ENCODE data around the gene NFATC2.
A peak's percentile ranks its signal among the peaks of the same experiment; 100 is the strongest.

NFATC2 gene

GRCh38 chr20:51456511-51457509 is 85.7 kb downstream of the NFATC2 start (continued):
- TF ChIP-seq ZNF350 (tag by site-specific recombination; IDR thresholded peaks at IDR 0.05) = no peak
- TF ChIP-seq, protein P1, sequence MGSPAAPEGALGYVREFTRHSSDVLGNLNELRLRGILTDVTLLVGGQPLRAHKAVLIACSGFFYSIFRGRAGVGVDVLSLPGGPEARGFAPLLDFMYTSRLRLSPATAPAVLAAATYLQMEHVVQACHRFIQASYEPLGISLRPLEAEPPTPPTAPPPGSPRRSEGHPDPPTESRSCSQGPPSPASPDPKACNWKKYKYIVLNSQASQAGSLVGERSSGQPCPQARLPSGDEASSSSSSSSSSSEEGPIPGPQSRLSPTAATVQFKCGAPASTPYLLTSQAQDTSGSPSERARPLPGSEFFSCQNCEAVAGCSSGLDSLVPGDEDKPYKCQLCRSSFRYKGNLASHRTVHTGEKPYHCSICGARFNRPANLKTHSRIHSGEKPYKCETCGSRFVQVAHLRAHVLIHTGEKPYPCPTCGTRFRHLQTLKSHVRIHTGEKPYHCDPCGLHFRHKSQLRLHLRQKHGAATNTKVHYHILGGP (tag by site-specific recombination; IDR thresholded peaks at IDR 0.05) = no peak
- TF ChIP-seq KLF8 (tag by site-specific recombination; IDR thresholded peaks at IDR 0.05) = 0 out of 2 replicates have a peak, but pooled peaks have one; percentile 17
- TF ChIP-seq ZNF138 (tag by site-specific recombination; IDR thresholded peaks at IDR 0.05; ENCODE audit: borderline replicate concordance) = no peak
- no peak for TF ChIP-seq ZNF23 (tag by site-specific recombination; IDR thresholded peaks at IDR 0.05; ENCODE audit: borderline replicate concordance)
- no peak for TF ChIP-seq ELK4 (IDR thresholded peaks at IDR 0.05; ENCODE audit: borderline replicate concordance, low read depth, low read length)
- no peak for TF ChIP-seq HOXC10 (CRISPR knock-in tag; IDR thresholded peaks at IDR 0.05)
- TF ChIP-seq PATZ1 (tag by site-specific recombination; IDR thresholded peaks at IDR 0.05) = peak; percentile 92
- TF ChIP-seq OSR2 (tag by site-specific recombination; IDR thresholded peaks at IDR 0.05) = no peak
- TF ChIP-seq ZBTB10 (tag by site-specific recombination; IDR thresholded peaks at IDR 0.05) = peak; percentile 31; the same call in 1 of the 2 replicates
- TF ChIP-seq, protein P2, sequence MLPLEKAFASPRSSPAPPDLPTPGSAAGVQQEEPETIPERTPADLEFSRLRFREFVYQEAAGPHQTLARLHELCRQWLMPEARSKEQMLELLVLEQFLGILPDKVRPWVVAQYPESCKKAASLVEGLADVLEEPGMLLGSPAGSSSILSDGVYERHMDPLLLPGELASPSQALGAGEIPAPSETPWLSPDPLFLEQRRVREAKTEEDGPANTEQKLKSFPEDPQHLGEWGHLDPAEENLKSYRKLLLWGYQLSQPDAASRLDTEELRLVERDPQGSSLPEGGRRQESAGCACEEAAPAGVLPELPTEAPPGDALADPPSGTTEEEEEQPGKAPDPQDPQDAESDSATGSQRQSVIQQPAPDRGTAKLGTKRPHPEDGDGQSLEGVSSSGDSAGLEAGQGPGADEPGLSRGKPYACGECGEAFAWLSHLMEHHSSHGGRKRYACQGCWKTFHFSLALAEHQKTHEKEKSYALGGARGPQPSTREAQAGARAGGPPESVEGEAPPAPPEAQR (tag by site-specific recombination; IDR thresholded peaks at IDR 0.05) = no peak
- TF ChIP-seq ZNF221 (tag by site-specific recombination; IDR thresholded peaks at IDR 0.05; ENCODE audit: borderline replicate concordance) = no peak
- peak; percentile 85 for TF ChIP-seq ZIC2 (tag by site-specific recombination; IDR thresholded peaks at IDR 0.05)
- TF ChIP-seq ZNF549 (tag by site-specific recombination; IDR thresholded peaks at IDR 0.05) = no peak
- no peak for TF ChIP-seq ZNF658 (tag by site-specific recombination; IDR thresholded peaks at IDR 0.05)
- TF ChIP-seq ZNF626 (tag by site-specific recombination; IDR thresholded peaks at IDR 0.05) = no peak
- TF ChIP-seq, protein P3, sequence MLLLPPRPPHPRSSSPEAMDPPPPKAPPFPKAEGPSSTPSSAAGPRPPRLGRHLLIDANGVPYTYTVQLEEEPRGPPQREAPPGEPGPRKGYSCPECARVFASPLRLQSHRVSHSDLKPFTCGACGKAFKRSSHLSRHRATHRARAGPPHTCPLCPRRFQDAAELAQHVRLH (tag by site-specific recombination; IDR thresholded peaks at IDR 0.05) = no peak
- no peak for TF ChIP-seq ZNF654 (tag by site-specific recombination; IDR thresholded peaks at IDR 0.05; ENCODE audit: low read depth)
- no peak for TF ChIP-seq ZNF473 (tag by site-specific recombination; IDR thresholded peaks at IDR 0.05)
- no peak for TF ChIP-seq ZNF670 (tag by site-specific recombination; IDR thresholded peaks at IDR 0.05; ENCODE audit: low read depth)
- TF ChIP-seq ZNF274 (IDR thresholded peaks at IDR 0.05; ENCODE audit: low read length) = no peak
- no peak for TF ChIP-seq ZNF274 (tag by site-specific recombination; IDR thresholded peaks at IDR 0.05; ENCODE audit: borderline replicate concordance)
- TF ChIP-seq YY2 (tag by site-specific recombination; IDR thresholded peaks at IDR 0.05) = peak; percentile 35; the same call in 1 of the 2 replicates
- TF ChIP-seq ZNF830 (tag by site-specific recombination; IDR thresholded peaks at IDR 0.05; ENCODE audit: low read depth) = no peak
- peak; percentile 96 for TF ChIP-seq ZNF692 (tag by site-specific recombination; IDR thresholded peaks at IDR 0.05)
- TF ChIP-seq ZNF121 (tag by site-specific recombination; IDR thresholded peaks at IDR 0.05) = no peak
- peak; percentile 61 for TF ChIP-seq ZNF335 (tag by site-specific recombination; conservative IDR thresholded peaks at IDR 0.05)
- TF ChIP-seq ZNF155 (tag by site-specific recombination; IDR thresholded peaks at IDR 0.05) = no peak
- TF ChIP-seq ZNF501 (tag by site-specific recombination; IDR thresholded peaks at IDR 0.05) = no peak

Data from HEK293 (cell line).